K562 (cell line): ENCODE data around the gene ILF2. TPM values are rescaled to one million over a fixed set of nuclear protein-coding genes. Genes with fewer than 3 reads are reported as not detected.

Source experiments
- BRD4 ChIP-seq: fragments of 200-600 bp; sonication (generic); IDR thresholded peaks from 2 replicates; pipeline ENCODE4 v1.6.1; 2017; ENCODE audit warnings: inconsistent platforms
- FOS ChIP-seq: IDR thresholded peaks from 3 replicates; pipeline ENCODE4 v1.6.1; 2011; ENCODE audit not compliant: insufficient read length; ENCODE audit errors: extremely low read depth
- MXI1 ChIP-seq: IDR thresholded peaks from 2 replicates; pipeline ENCODE4 v1.6.1; 2011; ENCODE audit warnings: low read depth, mild to moderate bottlenecking, improper control_type of control experiment, low read length
- NCOA4 ChIP-seq: fragments of 450-650 bp; IDR thresholded peaks from 2 replicates; pipeline ENCODE4 v1.6.1; 2018; ENCODE audit warnings: mild to moderate bottlenecking; ENCODE audit not compliant: partially characterized antibody
- PCBP1 ChIP-seq: fragments of 200-400 bp; formaldehyde crosslinking; IDR thresholded peaks from 2 replicates; pipeline ENCODE4 v1.6.1; 2018; ENCODE audit warnings: mild to moderate bottlenecking, low read depth, low read length; ENCODE audit not compliant: poor library complexity, severe bottlenecking
- POLR2AphosphoS2 ChIP-seq: IDR thresholded peaks from 2 replicates; pipeline ENCODE4 v1.6.1; 2012; ENCODE audit warnings: low read length, improper control_type of control experiment
- ZNF12 ChIP-seq: sonication (generic); formaldehyde crosslinking; IDR thresholded peaks from 2 replicates; pipeline ENCODE4 v1.4.0; 2020; ENCODE audit warnings: mild to moderate bottlenecking, missing genetic modification reagents
- ZNF239 ChIP-seq: fragments of 250-450 bp; sonication (Bioruptor Pico); IDR thresholded peaks from 2 replicates; pipeline ENCODE4 v1.4.0; 2020; ENCODE audit warnings: mild to moderate bottlenecking
- polyA plus RNA-seq, 8 experiments: library from polyadenylated mRNA; depleted of rRNA in 4 of 8; stranded (reverse) in 5 of 8; unstranded in 3 of 8; fragments of >200 nt; fragmentation: Nextera tagmentation in 2 of 8; fragmentation: Illumina TruSeq in 1 of 8; extraction: Ambion mirVana in 2 of 8; extraction: Trizol in 1 of 8; gene quantifications; 2 replicates each; pipeline versions ENCODE4 v1.2.1 to v1.2.3, GENCODE V29; 2011 to 2014; ENCODE audit warnings: inconsistent platforms in 1 of 8, missing spikeins in 1 of 8
- total RNA-seq, 7 experiments: library from RNA; depleted of rRNA in 6 of 7; stranded (reverse); fragments of >200 nt in 6 of 7; fragmentation: Illumina TruSeq in 2 of 7; extraction: Trizol in 2 of 7; gene quantifications; 2 replicates each; pipeline versions ENCODE4 v1.2.1 to v1.2.3, GENCODE V29; 2011 to 2021; ENCODE audit warnings: low replicate concordance in 1 of 7
- TF ChIP-seq, protein P1 (sequence below), 2 experiments: fragments of 450-650 bp in 1 of 2; sonication (generic) in 1 of 2; formaldehyde crosslinking in 1 of 2; IDR thresholded peaks; 2 replicates each; pipeline versions ENCODE4 v1.7.1 to v1.9.0; 2016 to 2022; ENCODE audit warnings: inconsistent platforms in 1 of 2, mild to moderate bottlenecking in 1 of 2, missing genetic modification reagents in 1 of 2
- TF ChIP-seq, protein P2 (sequence below), 3 experiments: IDR thresholded peaks in 2 of 3; conservative IDR thresholded peaks in 1 of 3; 2 replicates each; pipeline ENCODE4 v1.5.1; 2011 to 2012; ENCODE audit warnings: low read length in 3 of 3, mild to moderate bottlenecking in 3 of 3, control low read depth in 2 of 3, improper control_type of control experiment in 1 of 3, inconsistent platforms in 1 of 3, low read depth in 1 of 3, mixed read lengths in 1 of 3, moderate library complexity in 1 of 3; ENCODE audit not compliant: insufficient read depth in 2 of 3
- TF ChIP-seq, protein P3 (sequence below): fragments of 450-650 bp; IDR thresholded peaks from 2 replicates; pipeline ENCODE4 v1.7.0; 2016; ENCODE audit warnings: borderline replicate concordance
- TF ChIP-seq, protein P4 (sequence below): sonication (generic); formaldehyde crosslinking; IDR thresholded peaks from 2 replicates; pipeline ENCODE4 v1.8.0; 2022; ENCODE audit warnings: mild to moderate bottlenecking, low read depth, missing genetic modification reagents

ILF2 gene
- total and polyA plus RNA-seq, 9 of the 15 experiments (the other 6 are each of a cell fraction or from before 2014, with no cell fraction given): 282 to 726 (median 474) TPM

GRCh38 chr1:153679337-153680119, 8.7 kb upstream of the ILF2 start (continued):
- TF ChIP-seq, protein P1, sequence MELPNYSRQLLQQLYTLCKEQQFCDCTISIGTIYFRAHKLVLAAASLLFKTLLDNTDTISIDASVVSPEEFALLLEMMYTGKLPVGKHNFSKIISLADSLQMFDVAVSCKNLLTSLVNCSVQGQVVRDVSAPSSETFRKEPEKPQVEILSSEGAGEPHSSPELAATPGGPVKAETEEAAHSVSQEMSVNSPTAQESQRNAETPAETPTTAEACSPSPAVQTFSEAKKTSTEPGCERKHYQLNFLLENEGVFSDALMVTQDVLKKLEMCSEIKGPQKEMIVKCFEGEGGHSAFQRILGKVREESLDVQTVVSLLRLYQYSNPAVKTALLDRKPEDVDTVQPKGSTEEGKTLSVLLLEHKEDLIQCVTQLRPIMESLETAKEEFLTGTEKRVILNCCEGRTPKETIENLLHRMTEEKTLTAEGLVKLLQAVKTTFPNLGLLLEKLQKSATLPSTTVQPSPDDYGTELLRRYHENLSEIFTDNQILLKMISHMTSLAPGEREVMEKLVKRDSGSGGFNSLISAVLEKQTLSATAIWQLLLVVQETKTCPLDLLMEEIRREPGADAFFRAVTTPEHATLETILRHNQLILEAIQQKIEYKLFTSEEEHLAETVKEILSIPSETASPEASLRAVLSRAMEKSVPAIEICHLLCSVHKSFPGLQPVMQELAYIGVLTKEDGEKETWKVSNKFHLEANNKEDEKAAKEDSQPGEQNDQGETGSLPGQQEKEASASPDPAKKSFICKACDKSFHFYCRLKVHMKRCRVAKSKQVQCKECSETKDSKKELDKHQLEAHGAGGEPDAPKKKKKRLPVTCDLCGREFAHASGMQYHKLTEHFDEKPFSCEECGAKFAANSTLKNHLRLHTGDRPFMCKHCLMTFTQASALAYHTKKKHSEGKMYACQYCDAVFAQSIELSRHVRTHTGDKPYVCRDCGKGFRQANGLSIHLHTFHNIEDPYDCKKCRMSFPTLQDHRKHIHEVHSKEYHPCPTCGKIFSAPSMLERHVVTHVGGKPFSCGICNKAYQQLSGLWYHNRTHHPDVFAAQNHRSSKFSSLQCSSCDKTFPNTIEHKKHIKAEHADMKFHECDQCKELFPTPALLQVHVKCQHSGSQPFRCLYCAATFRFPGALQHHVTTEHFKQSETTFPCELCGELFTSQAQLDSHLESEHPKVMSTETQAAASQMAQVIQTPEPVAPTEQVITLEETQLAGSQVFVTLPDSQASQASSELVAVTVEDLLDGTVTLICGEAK (IDR thresholded peaks at IDR 0.05): no peak
- TF ChIP-seq, protein P1 (CRISPR knock-in tag; IDR thresholded peaks at IDR 0.05): no peak
- TF ChIP-seq PCBP1 (peak; percentile 31), POLR2AphosphoS2 (no peak), MXI1 (no peak), BRD4 (no peak), NCOA4 (no peak), FOS (no peak), ZNF239 (CRISPR knock-in tag) (no peak), ZNF12 (CRISPR knock-in tag) (no peak)
- TF ChIP-seq, protein P2, sequence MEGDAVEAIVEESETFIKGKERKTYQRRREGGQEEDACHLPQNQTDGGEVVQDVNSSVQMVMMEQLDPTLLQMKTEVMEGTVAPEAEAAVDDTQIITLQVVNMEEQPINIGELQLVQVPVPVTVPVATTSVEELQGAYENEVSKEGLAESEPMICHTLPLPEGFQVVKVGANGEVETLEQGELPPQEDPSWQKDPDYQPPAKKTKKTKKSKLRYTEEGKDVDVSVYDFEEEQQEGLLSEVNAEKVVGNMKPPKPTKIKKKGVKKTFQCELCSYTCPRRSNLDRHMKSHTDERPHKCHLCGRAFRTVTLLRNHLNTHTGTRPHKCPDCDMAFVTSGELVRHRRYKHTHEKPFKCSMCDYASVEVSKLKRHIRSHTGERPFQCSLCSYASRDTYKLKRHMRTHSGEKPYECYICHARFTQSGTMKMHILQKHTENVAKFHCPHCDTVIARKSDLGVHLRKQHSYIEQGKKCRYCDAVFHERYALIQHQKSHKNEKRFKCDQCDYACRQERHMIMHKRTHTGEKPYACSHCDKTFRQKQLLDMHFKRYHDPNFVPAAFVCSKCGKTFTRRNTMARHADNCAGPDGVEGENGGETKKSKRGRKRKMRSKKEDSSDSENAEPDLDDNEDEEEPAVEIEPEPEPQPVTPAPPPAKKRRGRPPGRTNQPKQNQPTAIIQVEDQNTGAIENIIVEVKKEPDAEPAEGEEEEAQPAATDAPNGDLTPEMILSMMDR (IDR thresholded peaks at IDR 0.05 in 2 of 3, conservative IDR thresholded peaks at IDR 0.05 in 1 of 3; ENCODE audit: insufficient read depth in 2 of 3, low read depth in 1 of 3, low read length in 3 of 3): 0 out of 6 replicates have a peak, but pooled peaks of 2 of the 3 experiments have one; percentile 1 to 6
- TF ChIP-seq, protein P3, sequence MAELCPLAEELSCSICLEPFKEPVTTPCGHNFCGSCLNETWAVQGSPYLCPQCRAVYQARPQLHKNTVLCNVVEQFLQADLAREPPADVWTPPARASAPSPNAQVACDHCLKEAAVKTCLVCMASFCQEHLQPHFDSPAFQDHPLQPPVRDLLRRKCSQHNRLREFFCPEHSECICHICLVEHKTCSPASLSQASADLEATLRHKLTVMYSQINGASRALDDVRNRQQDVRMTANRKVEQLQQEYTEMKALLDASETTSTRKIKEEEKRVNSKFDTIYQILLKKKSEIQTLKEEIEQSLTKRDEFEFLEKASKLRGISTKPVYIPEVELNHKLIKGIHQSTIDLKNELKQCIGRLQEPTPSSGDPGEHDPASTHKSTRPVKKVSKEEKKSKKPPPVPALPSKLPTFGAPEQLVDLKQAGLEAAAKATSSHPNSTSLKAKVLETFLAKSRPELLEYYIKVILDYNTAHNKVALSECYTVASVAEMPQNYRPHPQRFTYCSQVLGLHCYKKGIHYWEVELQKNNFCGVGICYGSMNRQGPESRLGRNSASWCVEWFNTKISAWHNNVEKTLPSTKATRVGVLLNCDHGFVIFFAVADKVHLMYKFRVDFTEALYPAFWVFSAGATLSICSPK: no peak
- TF ChIP-seq, protein P4, sequence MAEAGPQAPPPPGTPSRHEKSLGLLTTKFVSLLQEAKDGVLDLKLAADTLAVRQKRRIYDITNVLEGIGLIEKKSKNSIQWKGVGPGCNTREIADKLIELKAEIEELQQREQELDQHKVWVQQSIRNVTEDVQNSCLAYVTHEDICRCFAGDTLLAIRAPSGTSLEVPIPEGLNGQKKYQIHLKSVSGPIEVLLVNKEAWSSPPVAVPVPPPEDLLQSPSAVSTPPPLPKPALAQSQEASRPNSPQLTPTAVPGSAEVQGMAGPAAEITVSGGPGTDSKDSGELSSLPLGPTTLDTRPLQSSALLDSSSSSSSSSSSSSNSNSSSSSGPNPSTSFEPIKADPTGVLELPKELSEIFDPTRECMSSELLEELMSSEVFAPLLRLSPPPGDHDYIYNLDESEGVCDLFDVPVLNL (CRISPR knock-in tag): no peak
